Medulla oblongata (tissue), 1 donor: Measurements from ENCODE around the gene NDUFS2.
A peak's percentile ranks its signal among the peaks of the same experiment; 100 is the strongest.

Experiments
- DNase-seq: peaks from one replicate; pipeline ENCODE4 v3.0.0-alpha.2; 2015; ENCODE audit errors: extremely low spot score

The NDUFS2 gene

GRCh38 chr1:161172349-161172748 lies 29.8 kb upstream of the NDUFS2 start:
- DNase-seq = no peak

DNA sequence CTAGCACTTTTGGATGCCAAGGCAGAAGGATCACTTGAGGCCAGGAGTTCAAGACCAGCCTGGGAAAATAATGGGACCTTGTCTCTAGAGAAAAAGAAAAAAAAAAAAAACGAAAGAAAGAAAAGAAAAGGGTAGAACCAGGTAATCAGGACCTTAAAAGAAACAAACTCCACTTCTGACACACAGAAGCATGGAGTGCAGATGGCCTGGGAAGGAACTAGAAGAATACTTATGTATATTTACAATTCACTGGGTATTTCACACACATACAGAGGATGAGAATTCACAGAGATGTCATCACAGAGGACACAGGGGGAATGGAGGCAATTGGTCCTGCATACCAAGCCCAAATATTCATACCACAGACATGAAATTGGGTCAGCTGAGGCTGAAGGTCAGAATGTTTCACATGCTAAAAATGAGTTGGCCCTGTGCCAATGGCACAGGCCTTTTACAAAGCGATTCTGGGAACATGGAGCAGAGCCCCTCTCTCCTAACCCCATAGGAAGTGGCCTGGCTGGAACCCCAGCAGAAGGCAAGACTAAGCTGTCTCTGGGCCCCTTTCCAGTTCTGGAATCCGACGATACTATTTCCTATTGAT lies 29.3 kb upstream of the NDUFS2 start:
- no peak for DNase-seq

GRCh38 chr1:161173711-161174110 lies 28.5 kb upstream of the NDUFS2 start:
- no peak for DNase-seq

DNA sequence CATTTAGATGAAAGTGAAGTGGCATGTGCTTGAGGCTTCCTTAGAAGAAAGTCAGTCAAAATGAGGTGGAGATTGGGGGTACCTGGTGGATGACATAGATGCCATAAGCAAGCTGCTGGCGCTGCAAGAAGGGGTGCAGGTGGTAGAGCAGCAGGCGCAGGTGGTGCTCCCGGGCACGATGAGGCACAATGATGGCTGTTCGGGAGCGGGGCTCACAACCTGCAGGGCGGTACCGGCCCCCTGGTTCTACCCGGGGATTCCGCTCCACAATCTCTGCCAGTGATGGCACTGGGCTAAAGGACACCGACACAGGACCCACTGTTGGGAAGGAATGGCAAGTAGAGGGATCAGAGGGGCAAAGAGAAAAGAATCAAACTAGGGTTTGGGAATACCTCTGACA lies 27.3 kb upstream of the NDUFS2 start:
- no peak for DNase-seq

GRCh38 chr1:161175771-161176453 lies 26.3 kb upstream of the NDUFS2 start:
- no peak for DNase-seq

GRCh38 chr1:161176468-161177111 lies 25.6 kb upstream of the NDUFS2 start:
- no peak for DNase-seq

DNA sequence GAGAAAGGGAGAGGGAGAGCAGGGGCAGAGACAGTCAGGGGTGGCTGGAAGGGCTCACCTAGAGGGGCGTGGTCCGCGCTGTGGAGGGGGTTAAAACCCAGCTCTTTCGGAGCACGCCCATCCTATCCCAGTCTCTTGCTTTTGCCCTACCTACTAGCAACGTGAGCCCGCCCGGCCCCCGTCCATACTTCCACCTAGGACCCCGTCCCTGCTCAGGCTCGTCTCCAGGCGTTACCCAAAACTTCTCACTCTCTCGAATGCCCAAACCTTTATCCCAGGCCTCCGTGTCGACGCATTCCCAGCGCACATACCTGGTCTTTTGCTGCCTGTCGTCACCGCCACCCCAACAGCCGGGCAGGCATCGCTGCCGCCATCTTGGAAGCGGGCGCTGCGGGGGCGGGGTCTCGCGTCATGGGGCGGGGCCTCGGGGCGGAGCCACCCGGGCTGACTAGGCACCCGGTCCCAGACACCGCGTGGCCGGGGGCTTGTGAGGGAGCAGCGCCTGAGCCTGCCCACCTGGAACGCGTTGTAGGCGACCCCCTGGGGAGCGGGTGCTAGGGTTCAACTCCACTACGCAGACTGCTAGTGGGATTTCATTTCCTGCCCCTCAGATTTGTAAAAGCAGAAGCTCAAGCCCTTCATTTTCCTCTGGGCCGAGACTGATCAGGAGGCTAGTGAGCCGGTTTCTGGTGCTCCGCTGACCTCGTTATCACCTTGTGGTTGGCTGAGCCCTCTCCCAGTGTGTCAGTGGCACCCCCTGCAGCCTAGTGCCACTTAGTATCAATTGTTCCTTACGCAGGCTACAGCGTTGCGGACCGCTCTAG lies 24.8 kb upstream of the NDUFS2 start, which contains the start of gene B4GALT3:
Gene B4GALT3 (minus strand): TSS at position 396 of the 824 bp plus-strand sequence. CDS start 1,447 bp downstream, outside the sequence.
- DNase-seq = peak; percentile 88

DNA sequence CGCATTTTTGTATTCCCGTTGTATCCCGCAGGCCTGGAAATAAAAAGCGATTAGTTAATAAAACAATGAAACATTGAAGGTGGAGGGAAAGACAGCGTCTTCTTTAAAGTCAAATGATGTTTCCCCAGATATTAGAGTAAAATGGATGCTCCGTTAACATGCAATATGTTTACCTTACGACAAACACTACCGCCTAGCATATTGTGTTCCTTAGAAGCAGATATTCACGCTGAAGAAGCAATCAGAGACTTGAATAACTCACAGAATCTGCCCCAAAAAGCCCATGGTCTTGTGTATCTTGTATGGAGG lies 24.3 kb upstream of the NDUFS2 start:
- no peak for DNase-seq

DNA sequence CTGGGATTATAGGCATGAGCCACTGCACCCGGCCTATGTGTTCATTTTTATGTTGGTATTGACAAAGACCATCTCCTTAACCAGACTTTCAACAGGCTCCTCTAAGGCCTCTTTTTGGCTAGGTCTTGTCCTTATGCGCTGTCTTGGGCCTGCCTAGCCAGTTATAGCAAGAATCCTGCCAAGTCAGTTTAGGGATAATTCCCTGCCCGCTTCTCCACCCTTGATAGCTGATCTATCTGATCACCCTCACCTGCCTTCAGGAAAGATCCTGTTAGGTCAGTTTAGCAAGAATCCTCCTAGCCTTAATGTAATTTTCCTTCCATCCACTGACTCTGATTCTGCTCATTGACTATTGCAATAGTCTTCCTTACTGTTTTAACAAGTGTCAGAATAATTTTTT lies 22.5 kb upstream of the NDUFS2 start:
- DNase-seq = no peak

DNA sequence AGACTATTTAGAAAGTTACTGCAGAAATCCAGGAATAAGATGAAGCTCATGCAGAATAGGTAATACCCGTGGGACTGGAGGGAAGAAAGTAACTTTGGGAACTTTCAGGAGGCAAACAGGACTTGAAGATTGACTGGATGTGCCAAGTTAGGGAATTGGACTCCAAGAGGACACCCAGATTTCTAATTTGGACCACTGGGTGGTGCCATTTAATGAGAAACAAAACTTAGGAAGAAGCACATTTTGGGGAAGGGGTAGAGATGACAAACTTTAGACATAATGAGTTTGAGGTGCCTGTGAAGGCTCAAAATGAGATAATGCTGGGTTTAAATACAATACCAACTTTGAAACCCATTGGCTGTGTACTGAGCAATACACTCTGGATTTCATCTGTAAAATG lies 21.5 kb upstream of the NDUFS2 start:
- peak; percentile 60 for DNase-seq

DNA sequence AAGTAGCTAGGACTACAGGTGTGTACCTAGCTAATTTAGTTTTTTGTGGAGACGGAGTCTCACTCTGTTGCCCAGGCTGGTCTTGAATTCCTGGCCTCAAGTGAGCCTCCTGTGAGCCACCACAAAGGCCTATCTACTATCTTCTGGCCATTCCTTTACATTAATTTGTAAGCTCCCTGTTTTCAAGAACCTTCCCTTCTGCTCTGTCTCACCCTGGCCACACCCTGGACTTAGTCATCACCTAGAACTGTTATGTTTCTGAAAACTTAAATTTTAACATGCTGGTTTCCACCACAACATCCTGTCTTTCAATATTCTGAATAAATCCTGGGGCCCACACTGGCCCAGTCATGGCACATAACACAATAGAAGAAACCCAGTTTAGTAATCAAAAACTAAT lies 20.0 kb upstream of the NDUFS2 start:
- DNase-seq = no peak

- peak; percentile 89 for DNase-seq
Measured at GRCh38 chr1:161185282-161185682, 16.9 kb upstream of the NDUFS2 start.

GRCh38 chr1:161185732-161186311 lies 16.3 kb upstream of the NDUFS2 start:
- peak; percentile 83 for DNase-seq

GRCh38 chr1:161187311-161187710 lies 14.9 kb upstream of the NDUFS2 start:
- DNase-seq = no peak

GRCh38 chr1:161188381-161188780 lies 13.8 kb upstream of the NDUFS2 start:
- no peak for DNase-seq

GRCh38 chr1:161189036-161189435 lies 13.1 kb upstream of the NDUFS2 start:
- DNase-seq = no peak

DNA sequence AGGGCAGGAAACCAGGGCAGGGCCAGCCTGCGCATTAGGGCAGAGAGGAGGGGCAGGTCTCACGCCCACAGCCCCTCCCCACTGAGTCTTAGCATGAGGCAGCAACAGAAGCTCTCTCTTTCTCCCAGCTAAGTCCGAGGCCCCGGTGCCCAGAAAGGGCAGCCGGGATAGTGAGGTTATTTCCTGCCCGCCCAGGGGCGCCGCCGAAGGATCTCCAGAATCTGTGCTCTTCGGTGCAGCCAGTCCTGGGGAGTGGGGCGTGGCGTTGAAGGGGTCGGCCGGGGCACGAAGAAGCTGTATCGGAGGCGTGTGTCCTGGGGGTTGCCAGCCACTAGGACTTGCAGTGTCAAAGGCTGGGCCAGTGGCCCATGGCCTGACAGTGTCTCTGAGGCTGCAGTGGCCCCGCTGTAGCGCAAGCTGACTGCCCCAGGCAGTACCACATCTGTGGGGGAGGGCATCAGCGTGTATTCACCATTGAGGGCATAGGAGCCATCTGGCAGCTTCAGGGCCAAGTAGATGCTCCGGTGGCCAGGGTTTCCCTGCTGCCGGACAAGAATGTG lies 11.1 kb upstream of the NDUFS2 start:
- peak; percentile 51 for DNase-seq

DNA sequence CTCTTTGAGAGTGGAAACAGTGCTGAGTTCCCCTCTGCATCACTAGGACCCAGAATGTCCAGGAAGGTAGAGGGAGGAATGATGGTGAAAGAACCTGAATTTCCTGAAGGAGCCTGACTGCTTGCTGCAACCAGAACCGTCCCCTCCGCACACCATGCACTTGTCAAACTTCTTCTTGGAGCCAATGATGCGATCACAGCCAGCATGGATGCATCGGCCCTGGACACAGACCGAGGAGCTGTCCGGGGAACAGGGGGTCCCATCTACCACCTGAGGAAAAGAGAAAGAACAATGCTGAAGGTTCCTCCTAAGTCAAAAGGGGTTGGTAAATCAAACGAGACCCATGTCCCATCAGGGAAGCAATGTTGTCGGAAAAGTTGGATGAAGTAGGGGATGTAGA lies 10.2 kb upstream of the NDUFS2 start:
- no peak for DNase-seq

- peak; percentile 92 for DNase-seq
Measured at GRCh38 chr1:161192476-161193465, 9.4 kb upstream of the NDUFS2 start.

DNA sequence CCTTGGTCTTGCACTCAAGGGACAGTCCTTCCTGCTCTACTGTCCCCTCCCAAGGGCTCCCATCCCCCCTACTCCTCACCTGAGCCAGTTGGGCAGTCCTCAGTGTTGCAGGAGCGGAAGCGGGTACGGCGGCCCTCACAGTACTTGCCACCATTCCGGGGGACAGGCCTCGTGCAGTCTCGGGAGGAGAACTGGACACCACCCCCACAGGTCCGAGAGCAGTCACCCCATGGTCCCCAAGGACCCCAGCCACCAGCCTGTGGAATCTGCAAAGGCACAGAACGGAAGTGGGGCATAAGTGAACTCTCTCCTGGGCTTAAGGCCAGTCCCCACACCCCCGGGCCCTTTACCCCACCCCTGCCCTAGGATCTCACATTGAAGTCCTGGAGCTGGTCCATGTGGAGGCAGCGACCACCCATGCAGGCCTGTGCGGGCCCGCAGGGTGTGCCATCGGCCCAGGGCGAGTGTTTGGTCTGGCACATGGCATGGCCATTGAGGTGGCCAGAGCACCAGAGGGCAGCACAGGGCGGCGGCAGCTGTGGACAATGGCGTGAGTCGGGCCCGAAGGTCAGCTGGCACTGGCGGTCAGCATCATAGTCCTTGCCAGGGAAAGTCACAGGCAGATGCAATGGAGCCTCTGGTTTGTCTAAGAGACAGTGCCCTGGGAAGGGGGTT lies 8.5 kb upstream of the NDUFS2 start:
- peak; percentile 91 for DNase-seq
